Measurements from ENCODE around the gene DIS3L. TPM values are rescaled to one million over a fixed set of nuclear protein-coding genes. Genes with fewer than 3 reads are reported as not detected.

Gene DIS3L
- total and polyA plus RNA-seq, 7 donors: 11.0 to 41.5 (median 32.3) TPM

- no peaks in the 10 kb centered on the region for H3K4me1 ChIP-seq
- no peak overlapping the region for H3K27ac ChIP-seq
- intact Hi-C loops (cut with DNase I): loop anchor here in 1 of 2 donors (10.0 kb wide), 1 partner anchor 362 kb away; no protein-coding TSS in a partner anchor
- DNase-seq (no peak), ATAC-seq (no peak)
- H3K27me3 ChIP-seq (ENCODE audit: insufficient read depth in 3 of 3, low read length in 2 of 3): no peaks in the 10 kb centered on the region
- 83 to 87% (median 85%) methylated on average over 3 of the region's 3 CpGs for WGBS, 3 donors
- H3K9me3 ChIP-seq: no peaks in the 10 kb centered on the region
- no peaks in the 10 kb centered on the region for H3K36me3 ChIP-seq (ENCODE audit: insufficient read depth in 1 of 2, low read depth in 1 of 2)
- TF ChIP-seq CTCF (IDR thresholded peaks at IDR 0.05): no peak
- no peak overlapping the region for H3K4me3 ChIP-seq
Measured at GRCh38 chr15:66276546-66276945, 16.8 kb upstream of the DIS3L start.

DNA sequence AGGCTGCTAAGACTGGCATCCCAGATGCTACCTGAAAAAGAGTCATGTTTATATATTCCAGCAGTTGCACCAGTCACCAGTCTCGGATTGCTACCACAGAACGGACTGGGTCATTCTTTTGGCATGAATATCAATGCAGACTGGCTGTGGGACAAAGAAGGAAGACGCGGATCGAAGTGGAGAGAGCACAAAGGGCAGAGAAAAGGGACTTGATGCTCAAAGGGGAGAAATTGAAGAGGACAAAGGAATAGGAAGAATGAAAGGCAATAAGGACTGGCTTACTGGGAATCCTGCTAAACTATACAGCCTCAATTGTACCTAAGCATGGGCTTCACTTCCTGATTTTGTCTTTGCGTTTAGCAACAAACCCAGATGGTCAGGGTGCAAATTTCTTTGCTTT lies 15.3 kb upstream of the DIS3L start:
- ATAC-seq (no peak), DNase-seq (no peak)
- no peak overlapping the region for H3K4me3 ChIP-seq
- H3K36me3 ChIP-seq (ENCODE audit: insufficient read depth in 1 of 2, low read depth in 1 of 2): no peaks in the 10 kb centered on the region
- intact Hi-C loops (cut with DNase I): loop anchor here in 1 of 2 donors (10.0 kb wide), 1 partner anchor 363 kb away; no protein-coding TSS in a partner anchor
- H3K4me1 ChIP-seq: no peaks in the 10 kb centered on the region
- 49 to 71% (median 56%) methylated on average over 6 of the region's 6 CpGs for WGBS, 3 donors
- H3K9me3 ChIP-seq: no peaks in the 10 kb centered on the region
- H3K27ac ChIP-seq: no peak overlapping the region
- H3K27me3 ChIP-seq (ENCODE audit: insufficient read depth in 3 of 3, low read length in 2 of 3): no peaks in the 10 kb centered on the region
- TF ChIP-seq CTCF (IDR thresholded peaks at IDR 0.05): no peak

GRCh38 chr15:66278671-66279070 lies 14.7 kb upstream of the DIS3L start:
- TF ChIP-seq CTCF (IDR thresholded peaks at IDR 0.05): no peak
- no peak for DNase-seq
- Histone ChIP-seq H3K9me3 (no peaks in the 10 kb centered on the region), H3K36me3 (ENCODE audit: insufficient read depth in 1 of 2, low read depth in 1 of 2) (no peaks in the 10 kb centered on the region), H3K27ac (no peak overlapping the region), H3K27me3 (ENCODE audit: insufficient read depth in 3 of 3, low read length in 2 of 3) (no peaks in the 10 kb centered on the region), H3K4me1 (no peaks in the 10 kb centered on the region), H3K4me3 (no peak overlapping the region)
- ATAC-seq: no peak
- 85 to 92% (median 88%) methylated on average over 6 of the region's 6 CpGs for WGBS, 3 donors
- intact Hi-C loops (cut with DNase I): loop anchor here in 1 of 2 donors (10.0 kb wide), 1 partner anchor 364 kb away; no protein-coding TSS in a partner anchor

DNA sequence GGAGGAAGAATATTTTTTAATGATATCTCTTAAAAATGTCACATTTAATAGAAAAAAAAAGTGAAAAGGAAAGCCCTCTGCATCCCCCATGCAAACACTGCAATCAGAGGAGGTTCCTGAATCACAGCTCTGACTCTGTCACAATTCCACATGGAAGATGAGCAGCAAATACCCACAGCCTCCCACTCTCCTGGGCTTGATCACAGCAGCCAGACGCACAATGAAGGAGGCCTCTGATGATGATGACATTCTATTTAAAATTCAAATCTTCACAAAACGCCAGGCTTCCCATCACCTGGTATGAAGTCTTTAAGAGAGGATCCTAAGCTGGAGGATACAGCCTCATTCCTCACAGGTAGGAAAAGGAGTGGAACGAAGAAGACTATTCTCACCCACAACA lies 9.1 kb upstream of the DIS3L start:
- no peak overlapping the region for H3K27ac ChIP-seq
- TF ChIP-seq CTCF (IDR thresholded peaks at IDR 0.05): no peak
- no peaks in the 10 kb centered on the region for H3K36me3 ChIP-seq (ENCODE audit: insufficient read depth in 1 of 2, low read depth in 1 of 2)
- no peak overlapping the region for H3K4me3 ChIP-seq
- DNase-seq (no peak), ATAC-seq (no peak)
- no peaks in the 10 kb centered on the region for H3K4me1 ChIP-seq
- intact Hi-C loops (cut with DNase I): loop anchor here (10.0 kb wide), 4 partner anchors 299 to 649 kb away; no protein-coding TSS in a partner anchor
- H3K9me3 ChIP-seq: no peaks in the 10 kb centered on the region
- WGBS, 3 donors: 82 to 90% (median 84%) methylated on average over 3 of the region's 3 CpGs
- H3K27me3 ChIP-seq (ENCODE audit: insufficient read depth in 3 of 3, low read length in 2 of 3): no peaks in the 10 kb centered on the region
